ENCODE measurements around the gene SPSB1.

GRCh38 chr1:9245230-9245619 lies 47.5 kb upstream of the SPSB1 start:
- TF ChIP-seq POLR2AphosphoS5 (IDR thresholded peaks at IDR 0.05) (no peak), POLR2A (IDR thresholded peaks at IDR 0.05) (no peak)
- TF ChIP-seq, protein P1, sequence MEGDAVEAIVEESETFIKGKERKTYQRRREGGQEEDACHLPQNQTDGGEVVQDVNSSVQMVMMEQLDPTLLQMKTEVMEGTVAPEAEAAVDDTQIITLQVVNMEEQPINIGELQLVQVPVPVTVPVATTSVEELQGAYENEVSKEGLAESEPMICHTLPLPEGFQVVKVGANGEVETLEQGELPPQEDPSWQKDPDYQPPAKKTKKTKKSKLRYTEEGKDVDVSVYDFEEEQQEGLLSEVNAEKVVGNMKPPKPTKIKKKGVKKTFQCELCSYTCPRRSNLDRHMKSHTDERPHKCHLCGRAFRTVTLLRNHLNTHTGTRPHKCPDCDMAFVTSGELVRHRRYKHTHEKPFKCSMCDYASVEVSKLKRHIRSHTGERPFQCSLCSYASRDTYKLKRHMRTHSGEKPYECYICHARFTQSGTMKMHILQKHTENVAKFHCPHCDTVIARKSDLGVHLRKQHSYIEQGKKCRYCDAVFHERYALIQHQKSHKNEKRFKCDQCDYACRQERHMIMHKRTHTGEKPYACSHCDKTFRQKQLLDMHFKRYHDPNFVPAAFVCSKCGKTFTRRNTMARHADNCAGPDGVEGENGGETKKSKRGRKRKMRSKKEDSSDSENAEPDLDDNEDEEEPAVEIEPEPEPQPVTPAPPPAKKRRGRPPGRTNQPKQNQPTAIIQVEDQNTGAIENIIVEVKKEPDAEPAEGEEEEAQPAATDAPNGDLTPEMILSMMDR (IDR thresholded peaks at IDR 0.05) = no peak
